Hematopoietic multipotent progenitor cell treated with erythropoietin and hydrocortisone succinate and interleukin-3 and kit ligand, for 15 days (in vitro differentiated cells): Measurements from ENCODE around the gene DLX3.

ENCODE experiments used
- DNase-seq: peaks from one replicate; pipeline ENCODE4 v3.0.0-alpha.2; 2015; ENCODE audit warnings: low spot score

Gene DLX3

DNA sequence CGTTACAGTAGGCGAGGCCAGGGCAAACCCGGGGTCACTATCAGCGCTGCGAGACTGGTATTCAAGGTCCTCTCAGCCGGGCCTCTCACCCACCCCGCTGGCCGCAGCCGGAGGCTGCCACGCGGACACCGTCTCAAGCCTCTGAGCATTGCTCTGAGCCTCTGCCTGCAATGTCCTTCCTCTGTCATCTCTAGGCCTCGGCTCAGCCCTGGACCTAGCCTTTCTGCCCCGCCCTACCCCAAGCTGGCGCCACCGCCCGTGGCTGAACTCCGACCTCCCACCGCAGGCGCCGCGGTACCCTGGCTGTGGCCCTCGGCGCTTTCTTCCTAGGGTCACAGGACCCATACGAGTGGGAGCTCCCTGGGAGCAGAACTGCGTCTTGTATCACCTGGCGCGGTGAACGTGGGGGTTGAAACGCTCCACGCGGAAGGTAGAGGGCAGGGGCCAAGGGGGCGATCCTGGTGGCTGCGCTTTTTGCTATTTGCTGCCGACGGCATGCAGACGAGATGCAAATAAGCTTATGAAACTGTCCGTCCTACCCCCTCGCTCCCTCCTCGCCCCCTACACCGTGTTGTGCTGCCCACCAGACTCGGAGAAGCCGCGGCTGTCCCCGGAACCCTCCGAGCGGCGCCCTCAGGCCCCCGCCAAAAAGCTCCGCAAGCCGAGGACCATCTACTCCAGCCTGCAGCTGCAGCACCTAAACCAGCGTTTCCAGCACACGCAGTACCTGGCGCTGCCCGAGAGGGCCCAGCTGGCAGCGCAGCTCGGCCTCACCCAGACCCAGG, 22.3 kb downstream of the DLX3 start:
- DNase-seq: no peak

DNA sequence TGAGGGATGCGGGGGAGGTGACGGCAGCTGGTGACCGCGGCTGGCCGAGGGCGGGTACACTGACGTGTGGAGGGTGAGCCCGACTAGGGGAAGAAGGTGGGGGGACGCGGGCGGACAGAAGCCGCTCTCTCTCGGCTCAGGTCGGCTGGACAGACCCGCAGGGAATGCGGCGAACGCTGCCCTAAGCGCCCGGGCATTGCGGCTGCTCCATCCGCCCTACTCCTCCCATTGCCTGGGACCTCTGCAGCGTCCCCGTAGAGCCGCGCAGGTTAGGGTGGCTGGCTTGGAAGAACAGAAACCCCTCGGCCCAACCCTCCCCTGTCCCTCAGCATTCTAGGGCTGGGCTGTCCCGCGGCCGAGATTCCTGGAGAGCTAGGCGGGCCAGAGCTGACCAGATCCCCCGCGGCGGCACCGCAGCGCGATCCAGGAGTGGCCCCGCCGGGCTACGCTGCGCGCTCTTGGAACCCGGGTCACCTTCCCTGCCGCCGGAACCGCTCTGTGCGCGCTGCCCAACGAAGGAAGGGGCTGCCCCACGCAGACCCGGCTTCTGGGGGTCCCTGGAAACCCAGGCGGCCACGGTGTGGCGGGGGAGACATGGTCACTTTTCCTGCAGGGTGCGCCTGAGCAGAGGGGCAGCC, 23.1 kb downstream of the DLX3 start:
- no peak for DNase-seq

GRCh38 chr17:49971199-49971847, 23.7 kb downstream of the DLX3 start:
- no peak for DNase-seq

DNA sequence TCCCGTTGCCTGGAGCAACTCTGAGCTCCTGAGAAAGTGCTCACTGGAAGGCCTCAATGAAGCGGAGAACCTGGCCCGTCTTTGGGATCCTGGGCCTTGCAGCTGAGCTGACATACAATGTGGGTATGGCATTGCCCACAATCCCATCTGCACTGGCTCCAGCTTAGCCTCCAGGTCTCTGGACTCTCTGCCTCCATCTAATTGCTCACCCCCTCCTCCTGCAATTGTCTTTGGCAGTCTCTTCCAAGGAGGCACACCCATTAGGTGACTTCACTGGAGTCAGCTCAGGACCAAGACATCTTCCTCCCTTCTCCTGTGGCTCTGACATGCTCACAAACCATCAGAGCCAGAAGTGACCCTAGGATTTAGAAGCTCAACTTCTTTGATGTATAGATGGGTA, 24.5 kb downstream of the DLX3 start:
- DNase-seq: no peak

DNA sequence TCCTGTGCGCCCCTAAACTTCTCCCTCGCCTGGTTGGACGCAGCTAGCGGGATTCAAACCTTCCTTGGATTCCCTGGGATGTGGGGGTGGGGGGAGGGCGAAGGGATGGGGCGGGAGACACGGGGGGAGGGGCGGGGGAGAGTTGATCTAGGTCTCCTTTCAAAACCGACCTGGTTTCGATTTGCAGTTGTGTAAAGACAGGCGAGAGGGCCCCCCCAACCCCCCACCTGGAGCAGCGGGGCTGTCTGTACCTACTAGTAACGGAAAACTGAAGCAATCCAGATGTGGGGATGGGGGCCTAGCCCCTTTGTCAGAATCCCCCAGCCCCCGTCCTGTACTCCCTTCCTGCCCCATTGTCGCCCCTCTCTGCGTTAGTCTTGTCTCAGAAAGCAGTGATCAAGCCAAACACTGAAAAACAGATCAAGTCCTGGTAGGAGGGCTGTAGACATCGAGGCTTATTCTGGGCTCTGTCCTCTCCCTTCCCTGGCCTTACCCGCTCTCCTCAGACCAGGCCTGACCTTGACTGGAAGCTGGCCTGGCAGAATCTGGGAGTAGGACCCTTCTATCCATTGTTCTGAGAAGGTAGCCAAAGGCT, 25.1 kb downstream of the DLX3 start:
- DNase-seq: no peak

- DNase-seq: no peak
Measured at GRCh38 chr17:49969134-49969759, 25.8 kb downstream of the DLX3 start, which contains the start of gene DLX4. DLX4 (plus strand) TSS chr17:49969190; CDS start chr17:49969469, 279 bp downstream.

DNA sequence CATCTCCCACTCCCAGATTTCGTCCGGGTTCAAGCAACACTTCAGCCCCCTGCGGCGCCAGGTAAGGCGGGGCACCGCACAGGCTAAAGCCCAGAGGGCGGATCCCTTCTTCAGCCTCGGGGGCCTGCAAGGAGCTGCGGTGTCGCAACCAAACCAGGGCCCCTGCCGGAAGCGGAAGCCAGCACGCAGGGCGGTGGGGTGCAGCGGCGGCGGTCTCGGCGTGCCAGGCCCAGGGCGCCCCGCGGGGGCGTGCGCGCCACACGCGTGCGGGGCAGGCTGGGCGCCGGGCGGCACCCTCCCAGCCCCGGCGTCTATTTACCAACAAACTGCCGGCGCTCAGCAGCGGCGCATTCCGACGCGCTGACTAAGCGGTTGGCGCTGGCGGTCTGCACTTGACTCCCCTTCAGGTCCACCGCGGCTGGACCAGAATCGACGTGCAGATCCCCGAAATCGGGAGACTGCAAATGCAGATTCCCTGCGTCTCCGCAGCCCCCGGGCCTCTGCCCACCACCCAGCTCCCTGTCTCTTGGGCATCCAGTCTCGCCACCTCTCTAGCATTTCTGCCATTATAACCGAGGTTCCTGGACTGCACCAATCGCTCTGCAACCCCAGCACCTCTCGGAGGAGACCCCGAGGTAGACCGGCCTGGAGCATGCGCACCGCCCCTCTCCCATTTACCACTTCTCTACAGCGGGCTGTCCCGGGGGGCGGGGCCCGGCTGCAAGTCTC, 26.5 kb downstream of the DLX3 start:
- DNase-seq: no peak

GRCh38 chr17:49967621-49968404, 27.2 kb downstream of the DLX3 start:
- DNase-seq: no peak

- no peak for DNase-seq
Measured at GRCh38 chr17:49967205-49967604, 27.8 kb downstream of the DLX3 start.

DNA sequence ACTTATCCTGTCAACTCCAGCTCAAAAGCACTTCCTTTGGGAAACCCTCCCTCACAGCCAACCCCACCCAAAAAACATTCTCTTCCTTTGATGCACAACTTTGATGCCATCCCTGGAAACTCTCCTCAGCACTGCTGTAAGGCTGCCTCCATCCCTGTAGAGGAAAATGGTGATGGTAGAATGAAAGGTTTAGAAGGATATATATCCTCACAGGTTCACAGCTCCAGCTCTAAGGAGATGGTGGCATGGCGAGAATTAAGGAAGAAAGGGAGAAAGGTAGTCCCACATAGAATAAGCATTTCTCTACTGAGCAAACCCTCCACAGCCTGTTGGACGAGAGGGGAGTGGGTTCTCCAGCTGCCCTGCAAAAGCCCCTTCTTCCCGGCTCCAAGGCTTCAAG, 28.3 kb downstream of the DLX3 start:
- no peak for DNase-seq

- no peak for DNase-seq
Measured at GRCh38 chr17:49965524-49965909, 29.5 kb downstream of the DLX3 start.

DNA sequence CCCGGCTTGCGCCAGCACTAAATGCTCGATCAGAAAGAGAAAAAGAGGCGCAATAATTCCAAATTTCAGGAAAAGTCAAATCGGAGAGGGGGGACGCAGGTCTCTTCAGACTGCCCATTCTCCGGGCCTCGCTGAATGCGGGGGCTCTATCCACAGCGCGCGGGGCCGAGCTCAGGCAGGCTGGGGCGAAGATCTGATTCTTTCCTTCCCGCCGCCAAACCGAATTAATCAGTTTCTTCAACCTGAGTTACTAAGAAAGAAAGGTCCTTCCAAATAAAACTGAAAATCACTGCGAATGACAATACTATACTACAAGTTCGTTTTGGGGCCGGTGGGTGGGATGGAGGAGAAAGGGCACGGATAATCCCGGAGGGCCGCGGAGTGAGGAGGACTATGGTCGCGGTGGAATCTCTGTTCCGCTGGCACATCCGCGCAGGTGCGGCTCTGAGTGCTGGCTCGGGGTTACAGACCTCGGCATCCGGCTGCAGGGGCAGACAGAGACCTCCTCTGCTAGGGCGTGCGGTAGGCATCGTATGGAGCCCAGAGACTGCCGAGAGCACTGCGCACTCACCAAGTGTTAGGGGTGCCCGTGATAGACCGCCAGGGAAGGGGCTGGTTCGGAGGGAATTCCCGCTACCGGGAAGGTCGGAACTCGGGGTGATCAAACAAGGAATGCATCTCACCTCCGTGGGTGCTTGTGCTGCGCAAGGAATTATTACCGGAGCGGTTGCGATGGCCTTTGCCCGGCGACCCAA, 30.1 kb downstream of the DLX3 start:
- DNase-seq: no peak

DNA sequence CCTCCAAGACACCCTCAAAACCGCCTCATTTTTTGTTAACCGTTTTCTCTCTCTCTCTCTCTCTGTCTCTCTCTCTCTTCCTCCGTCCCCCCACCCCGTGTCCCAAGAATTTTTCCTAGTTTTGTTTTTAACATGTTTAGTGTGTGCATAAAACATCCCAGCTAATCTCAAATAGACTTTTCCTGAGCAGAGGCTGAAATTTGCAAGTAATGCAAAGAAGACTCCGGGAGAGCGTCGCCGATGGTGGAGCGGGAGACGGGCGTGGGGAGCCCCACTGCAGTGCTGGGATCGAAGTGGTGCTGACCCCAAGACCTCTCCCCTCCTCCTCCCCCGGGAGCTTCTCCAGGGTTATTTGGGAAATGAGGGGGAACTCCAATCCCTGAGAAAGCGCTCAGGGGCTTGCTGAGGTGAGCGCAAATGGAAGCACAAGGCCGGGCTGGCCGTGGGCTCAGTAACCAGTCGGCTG, 30.7 kb downstream of the DLX3 start:
- DNase-seq: no peak

- no peak for DNase-seq
Measured at GRCh38 chr17:49963626-49964302, 31.3 kb downstream of the DLX3 start.

GRCh38 chr17:49963309-49963625, 31.8 kb downstream of the DLX3 start:
- no peak for DNase-seq

- DNase-seq: no peak
Measured at GRCh38 chr17:49962599-49963308, 32.3 kb downstream of the DLX3 start.

GRCh38 chr17:49959183-49959935, 35.7 kb downstream of the DLX3 start:
- no peak for DNase-seq

DNA sequence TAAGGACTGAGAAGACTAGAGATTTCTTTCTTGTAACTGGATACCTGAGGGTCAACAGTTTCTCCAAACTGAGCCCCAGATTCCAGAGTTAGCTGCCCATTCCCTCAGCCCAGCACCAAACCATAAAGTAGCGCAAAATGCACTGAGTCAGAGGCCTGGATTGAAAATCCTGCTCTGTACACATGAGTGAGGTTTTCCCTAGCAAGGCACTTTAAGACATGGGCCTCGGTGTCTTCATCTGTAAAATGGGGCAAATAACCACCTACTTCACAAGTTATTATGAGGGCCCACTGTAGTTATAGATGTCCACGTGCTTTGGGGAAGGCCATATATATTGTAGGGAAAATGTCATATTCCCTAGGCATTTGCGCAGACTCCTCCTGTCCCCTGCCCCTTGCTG, 36.3 kb downstream of the DLX3 start:
- no peak for DNase-seq
